ENCODE results near the gene KLRF2.
"Not testable (repeated sequence)": the region's sequence is repeated elsewhere in the genome, so short reads cannot be mapped to it uniquely, and the experiment has no call there.

Gene KLRF2

GRCh38 chr12:9869307-9870161, 11.8 kb upstream of the KLRF2 start, which contains the start of gene CLEC2B:
Gene CLEC2B (minus strand): TSS chr12:9869354.
- H3K27me3 ChIP-seq (ENCODE audit: insufficient read depth, low read length), result no peaks in the 10 kb centered on the region
- H3K4me3 ChIP-seq (ENCODE audit: low read length), result peak within 1 kb of the TSS; percentile 18
- no peaks in the 10 kb centered on the region for H3K36me3 ChIP-seq (ENCODE audit: insufficient read depth, low read length)
- H3K4me1 ChIP-seq (ENCODE audit: insufficient read depth, low read length), result no peaks in the 10 kb centered on the region
- peak within 1 kb of the TSS; percentile 86 for H2AFZ ChIP-seq (ENCODE audit: low read depth, low read length)
- no peaks in the 10 kb centered on the region for H3K9me3 ChIP-seq (ENCODE audit: low read length)

- no peaks in the 10 kb centered on the region for H3K36me3 ChIP-seq (ENCODE audit: insufficient read depth, low read length)
- no peaks in the 10 kb centered on the region for H3K9me3 ChIP-seq (ENCODE audit: low read length)
- no peaks in the 10 kb centered on the region for H3K4me1 ChIP-seq (ENCODE audit: insufficient read depth, low read length)
- H3K4me3 ChIP-seq (ENCODE audit: low read length), result no peak overlapping the region
- no peaks in the 10 kb centered on the region for H3K27me3 ChIP-seq (ENCODE audit: insufficient read depth, low read length)
- H2AFZ ChIP-seq (ENCODE audit: low read depth, low read length), result peak overlapping the region; percentile 86
Observed at GRCh38 chr12:9870286-9870866, 10.9 kb upstream of the KLRF2 start.

GRCh38 chr12:9872162-9872561, 9.1 kb upstream of the KLRF2 start:
- Histone ChIP-seq H3K27me3 (ENCODE audit: insufficient read depth, low read length) (no peaks in the 10 kb centered on the region), H2AFZ (ENCODE audit: low read depth, low read length) (no peak overlapping the region), H3K36me3 (ENCODE audit: insufficient read depth, low read length) (no peaks in the 10 kb centered on the region), H3K9me3 (ENCODE audit: low read length) (no peaks in the 10 kb centered on the region), H3K4me3 (ENCODE audit: low read length) (no peak overlapping the region), H3K4me1 (ENCODE audit: insufficient read depth, low read length) (no peaks in the 10 kb centered on the region)

- no peaks in the 10 kb centered on the region for H3K36me3 ChIP-seq (ENCODE audit: insufficient read depth, low read length)
- H3K4me3 ChIP-seq (ENCODE audit: low read length), result no peak overlapping the region
- no peaks in the 10 kb centered on the region for H3K9me3 ChIP-seq (ENCODE audit: low read length)
- no peaks in the 10 kb centered on the region for H3K4me1 ChIP-seq (ENCODE audit: insufficient read depth, low read length)
- H3K27me3 ChIP-seq (ENCODE audit: insufficient read depth, low read length), result no peaks in the 10 kb centered on the region
- H2AFZ ChIP-seq (ENCODE audit: low read depth, low read length), result no peak overlapping the region
Observed at GRCh38 chr12:9872742-9873141, 8.5 kb upstream of the KLRF2 start.

- not testable (repeated sequence) for H3K4me3 ChIP-seq (ENCODE audit: low read length); H3K36me3 ChIP-seq (ENCODE audit: insufficient read depth, low read length); H3K27me3 ChIP-seq (ENCODE audit: insufficient read depth, low read length); H2AFZ ChIP-seq (ENCODE audit: low read depth, low read length); H3K4me1 ChIP-seq (ENCODE audit: insufficient read depth, low read length); H3K9me3 ChIP-seq (ENCODE audit: low read length)
Observed at GRCh38 chr12:9876120-9876519, 5.2 kb upstream of the KLRF2 start.

- Histone ChIP-seq H3K4me3 (ENCODE audit: low read length) (no peak overlapping the region), H3K27me3 (ENCODE audit: insufficient read depth, low read length) (no peaks in the 10 kb centered on the region), H3K9me3 (ENCODE audit: low read length) (no peaks in the 10 kb centered on the region), H3K4me1 (ENCODE audit: insufficient read depth, low read length) (no peaks in the 10 kb centered on the region), H2AFZ (ENCODE audit: low read depth, low read length) (no peak overlapping the region), H3K36me3 (ENCODE audit: insufficient read depth, low read length) (no peaks in the 10 kb centered on the region)
Observed at GRCh38 chr12:9880532-9881078, 684 bp upstream of the KLRF2 start.

DNA sequence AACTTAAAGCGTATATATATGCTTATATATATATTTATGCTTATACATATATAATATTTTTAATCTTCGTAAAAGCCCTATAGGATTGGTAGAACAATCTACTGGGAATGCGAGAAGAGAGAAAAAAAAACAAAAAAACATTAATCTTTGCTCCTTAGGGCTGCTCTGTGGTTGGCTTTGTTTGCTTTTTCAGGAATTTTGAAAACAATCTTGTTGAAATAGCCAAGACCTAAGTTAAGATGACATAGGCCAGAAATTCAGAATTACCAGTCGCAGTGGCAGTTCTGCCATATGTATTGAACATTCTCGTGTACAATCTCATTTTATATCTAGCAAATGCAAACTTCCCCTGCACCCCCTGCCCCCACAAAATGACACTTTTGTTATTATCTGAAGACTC, 699 bp downstream of the KLRF2 start:
- no peaks in the 10 kb centered on the region for H3K36me3 ChIP-seq (ENCODE audit: insufficient read depth, low read length)
- H3K4me3 ChIP-seq (ENCODE audit: low read length), result no peak overlapping the region
- no peaks in the 10 kb centered on the region for H3K4me1 ChIP-seq (ENCODE audit: insufficient read depth, low read length)
- no peaks in the 10 kb centered on the region for H3K27me3 ChIP-seq (ENCODE audit: insufficient read depth, low read length)
- H3K9me3 ChIP-seq (ENCODE audit: low read length), result no peaks in the 10 kb centered on the region
- no peak overlapping the region for H2AFZ ChIP-seq (ENCODE audit: low read depth, low read length)

GRCh38 chr12:9883175-9883574, 1.9 kb downstream of the KLRF2 start:
- Histone ChIP-seq H3K9me3 (ENCODE audit: low read length) (no peaks in the 10 kb centered on the region), H2AFZ (ENCODE audit: low read depth, low read length) (no peak overlapping the region), H3K27me3 (ENCODE audit: insufficient read depth, low read length) (no peaks in the 10 kb centered on the region), H3K36me3 (ENCODE audit: insufficient read depth, low read length) (no peaks in the 10 kb centered on the region), H3K4me3 (ENCODE audit: low read length) (no peak overlapping the region), H3K4me1 (ENCODE audit: insufficient read depth, low read length) (no peaks in the 10 kb centered on the region)

GRCh38 chr12:9888665-9889273, 7.5 kb downstream of the KLRF2 start:
- Histone ChIP-seq H3K36me3 (ENCODE audit: insufficient read depth, low read length) (no peaks in the 10 kb centered on the region), H3K4me1 (ENCODE audit: insufficient read depth, low read length) (no peaks in the 10 kb centered on the region), H2AFZ (ENCODE audit: low read depth, low read length) (no peak overlapping the region), H3K9me3 (ENCODE audit: low read length) (no peaks in the 10 kb centered on the region), H3K4me3 (ENCODE audit: low read length) (no peak overlapping the region), H3K27me3 (ENCODE audit: insufficient read depth, low read length) (no peaks in the 10 kb centered on the region)

DNA sequence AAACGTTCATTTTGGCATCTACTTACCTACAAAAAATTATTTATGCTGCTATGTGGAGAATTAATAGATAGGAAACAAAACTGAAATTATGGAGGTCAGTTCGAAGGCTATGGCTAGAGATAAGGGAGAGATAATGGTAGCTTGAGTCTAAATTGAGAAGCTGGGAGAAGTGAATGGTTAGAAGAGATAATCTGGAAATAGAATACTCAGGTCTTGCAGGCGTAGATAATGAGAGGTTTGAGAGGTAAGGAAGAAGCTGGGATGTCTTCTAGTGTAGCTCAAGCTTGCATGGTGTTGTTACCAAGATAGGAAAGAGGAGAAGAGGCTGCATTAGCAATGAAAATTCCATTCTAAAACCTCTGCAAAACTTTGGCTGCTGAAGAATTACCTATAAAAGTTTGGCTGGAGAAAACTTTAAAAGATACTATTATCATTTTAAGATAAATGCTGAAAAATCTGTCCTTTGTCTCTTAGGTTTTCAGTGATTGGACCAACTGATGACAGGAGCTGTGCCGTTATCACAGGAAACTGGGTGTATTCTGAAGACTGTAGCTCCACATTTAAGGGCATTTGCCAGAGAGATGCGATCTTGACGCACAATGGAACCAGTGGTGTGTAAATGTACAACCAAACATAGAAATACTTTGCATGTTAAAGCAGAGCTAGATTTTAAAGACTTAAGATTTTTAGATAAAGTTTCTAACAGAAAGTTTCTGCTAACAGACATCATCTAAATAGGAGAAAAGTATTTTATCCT, 14.1 kb downstream of the KLRF2 start:
- Histone ChIP-seq H3K4me3 (ENCODE audit: low read length) (no peak overlapping the region), H3K9me3 (ENCODE audit: low read length) (no peaks in the 10 kb centered on the region), H3K27me3 (ENCODE audit: insufficient read depth, low read length) (no peaks in the 10 kb centered on the region), H3K4me1 (ENCODE audit: insufficient read depth, low read length) (no peaks in the 10 kb centered on the region), H2AFZ (ENCODE audit: low read depth, low read length) (no peak overlapping the region), H3K36me3 (ENCODE audit: insufficient read depth, low read length) (no peaks in the 10 kb centered on the region)

DNA sequence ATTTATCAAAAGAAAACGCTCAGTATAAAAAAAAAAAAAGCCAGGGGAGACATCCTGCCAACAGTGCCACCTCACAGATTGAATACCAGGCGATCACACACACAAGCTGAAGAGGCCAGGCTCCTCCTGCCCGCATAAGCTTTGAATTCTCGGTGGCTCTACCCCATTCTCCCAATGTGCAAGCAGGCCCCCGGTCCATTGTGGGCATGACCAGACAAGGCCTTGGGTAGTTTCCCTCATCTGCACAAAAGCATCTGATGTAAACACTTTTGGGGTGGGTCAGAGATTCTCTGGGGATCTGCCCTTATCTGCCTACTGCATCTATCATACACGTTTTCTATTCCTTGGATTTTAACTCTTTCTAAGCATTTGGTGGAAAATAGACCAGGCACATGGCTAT, 16.2 kb downstream of the KLRF2 start:
- H3K27me3 ChIP-seq (ENCODE audit: insufficient read depth, low read length), result no peaks in the 10 kb centered on the region
- H3K36me3 ChIP-seq (ENCODE audit: insufficient read depth, low read length), result no peaks in the 10 kb centered on the region
- no peaks in the 10 kb centered on the region for H3K4me1 ChIP-seq (ENCODE audit: insufficient read depth, low read length)
- no peak overlapping the region for H2AFZ ChIP-seq (ENCODE audit: low read depth, low read length)
- H3K4me3 ChIP-seq (ENCODE audit: low read length), result no peak overlapping the region
- peaks cover under 1% of the 10 kb centered on the region for H3K9me3 ChIP-seq (ENCODE audit: low read length)

- Histone ChIP-seq H3K4me3 (ENCODE audit: low read length) (no peak overlapping the region), H3K4me1 (ENCODE audit: insufficient read depth, low read length) (no peaks in the 10 kb centered on the region), H2AFZ (ENCODE audit: low read depth, low read length) (no peak overlapping the region), H3K9me3 (ENCODE audit: low read length) (peaks cover 2% of the 10 kb centered on the region), H3K36me3 (ENCODE audit: insufficient read depth, low read length) (no peaks in the 10 kb centered on the region), H3K27me3 (ENCODE audit: insufficient read depth, low read length) (no peaks in the 10 kb centered on the region)
Observed at GRCh38 chr12:9899209-9899608, 17.9 kb downstream of the KLRF2 start.

DNA sequence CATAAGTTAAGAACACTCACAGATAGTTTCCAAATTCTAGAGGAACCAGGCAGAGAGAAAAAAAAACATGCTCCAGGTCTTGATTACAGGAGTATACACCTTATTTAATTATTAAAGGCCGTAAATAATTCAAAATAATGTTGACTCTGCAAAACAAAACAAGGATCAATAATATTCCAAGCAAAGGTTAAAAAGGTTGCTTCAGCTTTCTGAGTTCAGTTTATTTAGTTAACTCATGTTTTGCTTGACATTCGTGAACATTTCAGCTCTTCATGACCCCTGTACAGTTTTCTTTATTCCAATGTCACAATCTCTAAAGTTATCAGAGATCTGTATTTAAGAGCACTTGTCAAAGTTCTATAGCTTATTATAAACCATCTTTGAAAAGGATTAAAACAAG, 19.6 kb downstream of the KLRF2 start:
- Histone ChIP-seq H2AFZ (ENCODE audit: low read depth, low read length) (no peak overlapping the region), H3K27me3 (ENCODE audit: insufficient read depth, low read length) (no peaks in the 10 kb centered on the region), H3K36me3 (ENCODE audit: insufficient read depth, low read length) (no peaks in the 10 kb centered on the region), H3K4me1 (ENCODE audit: insufficient read depth, low read length) (no peaks in the 10 kb centered on the region), H3K9me3 (ENCODE audit: low read length) (peaks cover 2% of the 10 kb centered on the region), H3K4me3 (ENCODE audit: low read length) (no peak overlapping the region)

Measured in neuron (in vitro differentiated cells).